ENCODE measurements around the gene RNU5B-1. TPM values are rescaled to one million over a fixed set of nuclear protein-coding genes. Genes with fewer than 3 reads are reported as not detected.
"Not testable (repeated sequence)": the region's sequence is repeated elsewhere in the genome, so short reads cannot be mapped to it uniquely, and the experiment has no call there.

RNU5B-1 gene
- total RNA-seq, 1 experiment from 2014 or later, result not detected

GRCh38 chr15:65335278-65336055 lies 31.0 kb downstream of the RNU5B-1 start:
- in situ Hi-C loops (cut with HindIII; ENCODE audit: low pct_unique_long_range_greater_than_20kb, low sequenced_read_pairs), result no loop called here
- DNase-seq (ENCODE audit: low read depth, low spot score), result no peak

- DNase-seq (ENCODE audit: low read depth, low spot score), result no peak
- in situ Hi-C loops (cut with HindIII; ENCODE audit: low pct_unique_long_range_greater_than_20kb, low sequenced_read_pairs), result no loop called here
Measured at GRCh38 chr15:65336493-65337435, 32.3 kb downstream of the RNU5B-1 start.

- in situ Hi-C loops (cut with HindIII; ENCODE audit: low pct_unique_long_range_greater_than_20kb, low sequenced_read_pairs), result no loop called here
- no peak for DNase-seq (ENCODE audit: low read depth, low spot score)
Measured at GRCh38 chr15:65337436-65338070, 33.1 kb downstream of the RNU5B-1 start.

GRCh38 chr15:65338366-65338765 lies 33.9 kb downstream of the RNU5B-1 start:
- in situ Hi-C loops (cut with HindIII; ENCODE audit: low pct_unique_long_range_greater_than_20kb, low sequenced_read_pairs), result no loop called here
- DNase-seq (ENCODE audit: low read depth, low spot score), result no peak

- no peak for DNase-seq (ENCODE audit: low read depth, low spot score)
Measured at GRCh38 chr15:65338823-65339222, 34.3 kb downstream of the RNU5B-1 start.

GRCh38 chr15:65339416-65339815 lies 34.9 kb downstream of the RNU5B-1 start:
- in situ Hi-C loops (cut with HindIII; ENCODE audit: low pct_unique_long_range_greater_than_20kb, low sequenced_read_pairs), result no loop called here
- no peak for DNase-seq (ENCODE audit: low read depth, low spot score)

More at GRCh38 chr15:65338823-65339222, 34.3 kb downstream of the RNU5B-1 start:
- in situ Hi-C loops (cut with HindIII; ENCODE audit: low pct_unique_long_range_greater_than_20kb, low sequenced_read_pairs), result no loop called here

GRCh38 chr15:65339920-65340319 lies 35.4 kb downstream of the RNU5B-1 start:
- in situ Hi-C loops (cut with HindIII; ENCODE audit: low pct_unique_long_range_greater_than_20kb, low sequenced_read_pairs), result no loop called here
- no peak for DNase-seq (ENCODE audit: low read depth, low spot score)

- in situ Hi-C loops (cut with HindIII; ENCODE audit: low pct_unique_long_range_greater_than_20kb, low sequenced_read_pairs), result no loop called here
Measured at GRCh38 chr15:65342493-65342892, 38.0 kb downstream of the RNU5B-1 start.

GRCh38 chr15:65343374-65343981 lies 39.0 kb downstream of the RNU5B-1 start:
- no peak for DNase-seq (ENCODE audit: low read depth, low spot score)
- in situ Hi-C loops (cut with HindIII; ENCODE audit: low pct_unique_long_range_greater_than_20kb, low sequenced_read_pairs), result no loop called here

More at GRCh38 chr15:65342493-65342892, 38.0 kb downstream of the RNU5B-1 start:
- no peak for DNase-seq (ENCODE audit: low read depth, low spot score)

- no peak for DNase-seq (ENCODE audit: low read depth, low spot score)
- in situ Hi-C loops (cut with HindIII; ENCODE audit: low pct_unique_long_range_greater_than_20kb, low sequenced_read_pairs), result no loop called here
Measured at GRCh38 chr15:65344214-65344913, 39.9 kb downstream of the RNU5B-1 start.

GRCh38 chr15:65344914-65345275 lies 40.4 kb downstream of the RNU5B-1 start:
- no peak for DNase-seq (ENCODE audit: low read depth, low spot score)
- in situ Hi-C loops (cut with HindIII; ENCODE audit: low pct_unique_long_range_greater_than_20kb, low sequenced_read_pairs), result no loop called here

GRCh38 chr15:65346856-65347598 lies 42.5 kb downstream of the RNU5B-1 start:
- no peak for DNase-seq (ENCODE audit: low read depth, low spot score)
- in situ Hi-C loops (cut with HindIII; ENCODE audit: low pct_unique_long_range_greater_than_20kb, low sequenced_read_pairs), result no loop called here

- in situ Hi-C loops (cut with HindIII; ENCODE audit: low pct_unique_long_range_greater_than_20kb, low sequenced_read_pairs); DNase-seq (ENCODE audit: low read depth, low spot score): not testable (repeated sequence)
Measured at GRCh38 chr15:65347756-65348155, 43.3 kb downstream of the RNU5B-1 start.

- no peak for DNase-seq (ENCODE audit: low read depth, low spot score)
- in situ Hi-C loops (cut with HindIII; ENCODE audit: low pct_unique_long_range_greater_than_20kb, low sequenced_read_pairs), result no loop called here
Measured at GRCh38 chr15:65349338-65349737, 44.9 kb downstream of the RNU5B-1 start.

- in situ Hi-C loops (cut with HindIII; ENCODE audit: low pct_unique_long_range_greater_than_20kb, low sequenced_read_pairs); DNase-seq (ENCODE audit: low read depth, low spot score): not testable (repeated sequence)
Measured at GRCh38 chr15:65351972-65352371, 47.5 kb downstream of the RNU5B-1 start.

Measured in SK-MEL-5 (cell line).